Calu3 (cell line): ENCODE results near the gene SERPIND1. TPM values are rescaled to one million over a fixed set of nuclear protein-coding genes. Genes with fewer than 3 reads are reported as not detected.

Experiments
- BruUV-seq: library from RNA; stranded (reverse); fragments of 400-500 nt; replicated peaks from 2 replicates; lab custom pipeline; 2021; lab: Mats Ljungman, UMichigan
- CTCF ChIA-PET: fragments of 300-600 bp; sonication (Branson Sonifier 250); formaldehyde crosslinking; loops from one replicate; lab custom pipeline; 2022; ENCODE audit warnings: antibody characterized with exemption; lab: Charles Lee
- DNase-seq: peaks from one replicate; pipeline ENCODE4 v3.0.0; 2022
- H3K27ac Mint-ChIP-seq: one replicate; pipeline ENCODE4 v1.8.0; 2022; ENCODE audit warnings: mixed read lengths; ENCODE audit not compliant: unreplicated experiment
- H3K27me3 Mint-ChIP-seq: one replicate; pipeline ENCODE4 v1.8.0; 2022; ENCODE audit warnings: mixed read lengths; ENCODE audit not compliant: unreplicated experiment
- H3K36me3 Mint-ChIP-seq: one replicate; pipeline ENCODE4 v1.8.0; 2022; ENCODE audit warnings: mild to moderate bottlenecking, moderate library complexity, mixed read lengths; ENCODE audit not compliant: insufficient read depth, unreplicated experiment
- H3K4me1 Mint-ChIP-seq: one replicate; pipeline ENCODE4 v1.8.0; 2022; ENCODE audit warnings: mild to moderate bottlenecking, low read depth, mixed read lengths; ENCODE audit not compliant: unreplicated experiment
- H3K4me3 Mint-ChIP-seq: one replicate; pipeline ENCODE4 v1.8.0; 2022; ENCODE audit warnings: mild to moderate bottlenecking, low read depth, moderate library complexity, mixed read lengths; ENCODE audit not compliant: unreplicated experiment
- H3K9me3 Mint-ChIP-seq: one replicate; pipeline ENCODE4 v1.8.0; 2022; ENCODE audit warnings: low read depth, mixed read lengths; ENCODE audit not compliant: unreplicated experiment
- CTCF ChIP-seq: fragments of 200-600 bp; IDR thresholded peaks from one replicate; pipeline ENCODE4 v1.8.0; 2022; ENCODE audit warnings: antibody characterized with exemption; ENCODE audit not compliant: unreplicated experiment
- intact Hi-C: fragments of 100-400 bp; cut with micrococcal nuclease; formaldehyde crosslinking; loops from one replicate; pipeline ENCODE4 v1.10.0; 2022; ENCODE audit not compliant: unreplicated experiment
- total RNA-seq: library from RNA; stranded (reverse); gene quantifications from 2 replicates; pipeline ENCODE4 v1.2.3, GENCODE V29; 2022

The SERPIND1 gene
- total RNA-seq, 1 experiment from 2014 or later, result not detected

DNA sequence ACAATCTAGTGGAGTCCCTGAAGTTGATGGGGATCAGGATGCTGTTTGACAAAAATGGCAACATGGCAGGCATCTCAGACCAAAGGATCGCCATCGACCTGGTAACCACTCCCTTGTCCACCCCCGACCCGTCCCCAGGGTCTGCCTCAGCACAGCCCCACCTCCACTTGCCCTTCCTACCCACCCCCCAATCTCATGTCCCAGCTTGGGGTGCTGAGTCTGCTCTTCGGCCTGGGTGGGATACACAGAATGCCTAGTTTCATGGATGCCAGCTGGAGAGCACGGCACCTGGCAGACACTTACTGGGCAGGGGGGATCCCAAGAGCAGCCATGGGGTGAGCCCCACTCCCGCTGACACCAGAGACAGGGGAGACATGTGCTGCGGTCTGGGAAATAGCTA is 12.1 kb downstream of the SERPIND1 start:
- no peak overlapping the region for H3K27ac Mint-ChIP-seq
- intact Hi-C loops, result no loop called here
- H3K36me3 Mint-ChIP-seq, result peaks cover 13% of the 10 kb centered on the region
- H3K9me3 Mint-ChIP-seq, result no peaks in the 10 kb centered on the region
- H3K27me3 Mint-ChIP-seq, result no peaks in the 10 kb centered on the region
- peaks cover 5% of the 10 kb centered on the region for H3K4me1 Mint-ChIP-seq
- DNase-seq, result no peak
- H3K4me3 Mint-ChIP-seq, result no peak overlapping the region
- BruUV-seq, result no TSS peak
- no peak for TF ChIP-seq CTCF
- CTCF ChIA-PET, result no interaction called here

GRCh38 chr22:20786536-20786979 is 12.6 kb downstream of the SERPIND1 start:
- no TSS peak for BruUV-seq
- CTCF ChIA-PET, result no interaction called here

GRCh38 chr22:20787223-20787622 is 13.3 kb downstream of the SERPIND1 start:
- CTCF ChIA-PET, result no interaction called here
- intact Hi-C loops, result no loop called here
- no peak overlapping the region for H3K4me3 Mint-ChIP-seq
- H3K27ac Mint-ChIP-seq, result no peak overlapping the region
- no peaks in the 10 kb centered on the region for H3K9me3 Mint-ChIP-seq
- peaks cover 9% of the 10 kb centered on the region for H3K4me1 Mint-ChIP-seq
- DNase-seq, result no peak
- BruUV-seq, result no TSS peak
- TF ChIP-seq CTCF, result no peak
- peaks cover 17% of the 10 kb centered on the region for H3K36me3 Mint-ChIP-seq
- no peaks in the 10 kb centered on the region for H3K27me3 Mint-ChIP-seq

More at GRCh38 chr22:20786536-20786979, 12.6 kb downstream of the SERPIND1 start:
- Mint-ChIP-seq H3K27ac (no peak overlapping the region), H3K4me1 (peaks cover 9% of the 10 kb centered on the region), H3K27me3 (no peaks in the 10 kb centered on the region), H3K4me3 (no peak overlapping the region), H3K36me3 (peaks cover 17% of the 10 kb centered on the region), H3K9me3 (no peaks in the 10 kb centered on the region)
- no peak for DNase-seq
- TF ChIP-seq CTCF, result no peak
- intact Hi-C loops, result no loop called here

DNA sequence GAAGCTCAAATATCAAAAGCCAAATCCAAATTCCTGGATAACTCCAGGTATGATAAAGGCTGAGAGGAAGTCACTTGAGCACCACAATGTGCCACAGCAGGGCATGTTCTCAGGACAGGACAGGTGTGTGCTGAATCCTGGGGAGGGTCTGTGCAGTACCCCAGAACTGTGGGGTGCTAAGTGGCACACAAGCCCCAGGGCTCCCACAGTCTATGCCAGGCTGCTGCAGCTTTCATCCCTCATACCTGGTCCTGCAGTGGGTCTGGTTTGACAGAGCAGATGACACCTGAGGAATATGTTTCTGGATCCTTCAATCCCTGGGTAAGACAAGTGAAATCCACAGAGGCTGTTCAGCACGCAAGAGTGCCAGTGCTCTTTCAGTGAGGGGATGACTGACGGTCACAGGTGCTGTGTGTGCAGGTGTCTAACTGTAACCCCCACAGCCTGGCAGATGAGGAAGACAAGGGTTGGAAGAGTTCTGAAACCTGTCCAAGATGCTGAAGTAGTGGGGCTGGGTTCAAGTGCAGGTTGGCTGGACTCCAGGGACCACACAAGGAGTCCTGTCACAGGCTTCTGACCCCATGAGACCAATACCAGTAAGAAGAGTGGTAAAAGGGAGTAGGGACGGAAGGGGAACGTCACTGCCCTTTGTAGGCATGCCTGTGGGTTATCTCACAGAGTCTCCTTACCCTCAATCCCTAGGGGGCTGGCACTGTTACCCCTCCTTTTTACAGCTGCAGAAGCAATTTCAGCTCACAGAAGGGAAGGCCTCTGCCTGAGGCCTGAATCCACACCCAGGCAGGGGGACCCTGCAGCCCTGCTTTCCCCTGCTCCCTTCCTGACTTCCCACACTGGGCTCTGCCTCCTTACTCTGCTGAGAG is 14.1 kb downstream of the SERPIND1 start:
- Mint-ChIP-seq H3K27ac (no peak overlapping the region), H3K4me1 (peaks cover 9% of the 10 kb centered on the region), H3K9me3 (no peaks in the 10 kb centered on the region), H3K36me3 (peaks cover 17% of the 10 kb centered on the region), H3K4me3 (no peak overlapping the region), H3K27me3 (no peaks in the 10 kb centered on the region)
- CTCF ChIA-PET, result no interaction called here
- intact Hi-C loops, result no loop called here
- no peak for DNase-seq
- no TSS peak for BruUV-seq
- no peak for TF ChIP-seq CTCF
